GM12878 (cell line): ENCODE results near the gene SMPD2. TPM values are rescaled to one million over a fixed set of nuclear protein-coding genes. Genes with fewer than 3 reads are reported as not detected.

Experiments used
- ATAC-seq: fragments of 200-7000 bp; cut with Tn5 transposase; 3 replicates; pipeline ENCODE4 v1.9.1; 2020; ENCODE audit warnings: mild to moderate bottlenecking, moderate library complexity
- BruUV-seq: library from RNA; stranded (reverse); fragments of 400-500 nt; replicated peaks from 2 replicates; lab custom pipeline; 2021; lab: Mats Ljungman, UMichigan
- CTCF ChIA-PET: fragments of 300-600 bp; sonication (Branson Sonifier 250); formaldehyde crosslinking; extraction: SDS; loops from one replicate; lab custom pipeline; 2021; ENCODE audit warnings: inconsistent platforms; lab: Yijun Ruan, JAX
- POLR2A ChIA-PET: fragments of 350-600 bp; formaldehyde crosslinking; extraction: SDS; loops from one replicate; lab custom pipeline; 2021; ENCODE audit warnings: inconsistent platforms; lab: Charles Lee
- RAD21 ChIA-PET: fragments of 300-600 bp; sonication (Branson Sonifier 250); formaldehyde crosslinking; loops from one replicate; lab custom pipeline; 2023; ENCODE audit warnings: antibody characterized with exemption; ENCODE audit not compliant: unreplicated experiment; lab: Charles Lee
- SMC1A ChIA-PET: fragments of 300-600 bp; sonication (Branson Sonifier 250); formaldehyde crosslinking; loops from one replicate; lab custom pipeline; 2023; ENCODE audit not compliant: unreplicated experiment, uncharacterized antibody; lab: Charles Lee
- DNase-seq: peaks from one replicate; pipeline ENCODE4 v3.0.0-alpha.2; 2011; ENCODE audit warnings: low read depth, low spot score
- FAIRE-seq: peaks from 3 replicates; lab custom pipeline; 2011; peaks lifted over from hg19 to GRCh38; lab: Jason Lieb, UNC
- H2AFZ ChIP-seq: 2 replicates; pipeline ENCODE4 v1.6.0; 2011; ENCODE audit warnings: low read depth, low read length, control low read depth; ENCODE audit not compliant: control insufficient read depth
- H3K27ac ChIP-seq: 2 replicates; pipeline ENCODE4 v1.5.1; 2011; ENCODE audit warnings: control low read depth; ENCODE audit not compliant: control insufficient read depth, insufficient read depth
- H3K27me3 ChIP-seq, 2 experiments: replicated peaks in 1 of 2; 2 replicates each; pipeline versions ENCODE4 v1.6.0 to v1.6.1; 2011; ENCODE audit warnings: low read length in 1 of 2; ENCODE audit not compliant: control insufficient read depth in 2 of 2, insufficient read depth in 2 of 2
- H3K36me3 ChIP-seq, 2 experiments: 2 replicates each; pipeline ENCODE4 v1.5.1; 2011; ENCODE audit warnings: low read length in 1 of 2; ENCODE audit not compliant: control insufficient read depth in 2 of 2, insufficient read depth in 2 of 2
- H3K4me1 ChIP-seq: 2 replicates; pipeline ENCODE4 v1.6.1; 2011; ENCODE audit warnings: mild to moderate bottlenecking, low read length, moderate library complexity, mixed read lengths; ENCODE audit not compliant: control insufficient read depth, insufficient read depth
- H3K4me2 ChIP-seq: 2 replicates; pipeline ENCODE4 v1.6.0; 2011; ENCODE audit warnings: control low read depth; ENCODE audit not compliant: control insufficient read depth, insufficient read depth
- H3K4me3 ChIP-seq: fragments of 200-600 bp; sonication (generic); 2 replicates; pipeline ENCODE4 v1.5.1; 2016
- H3K79me2 ChIP-seq: 2 replicates; pipeline ENCODE4 v1.6.0; 2011; ENCODE audit warnings: low read length; ENCODE audit not compliant: control insufficient read depth, insufficient read depth
- H3K9ac ChIP-seq: 2 replicates; pipeline ENCODE4 v1.8.0; 2011; ENCODE audit warnings: low read length, control low read depth, mixed read lengths; ENCODE audit not compliant: control insufficient read depth, insufficient read depth
- H3K9me3 ChIP-seq: replicated peaks from 3 replicates; pipeline ENCODE4 v1.5.1; 2011; ENCODE audit warnings: mild to moderate bottlenecking, low read length; ENCODE audit not compliant: control insufficient read depth, insufficient read depth
- H4K20me1 ChIP-seq: 2 replicates; pipeline ENCODE4 v1.6.0; 2011; ENCODE audit not compliant: control insufficient read depth, insufficient read depth
- CHD2 ChIP-seq: IDR thresholded peaks from 2 replicates; pipeline ENCODE4 v1.6.1; 2011; ENCODE audit warnings: low read depth, low read length, improper control_type of control experiment, borderline replicate concordance
- CTCF ChIP-seq, 3 experiments: IDR thresholded peaks in 2 of 3; conservative IDR thresholded peaks in 1 of 3; 2 replicates each; pipeline ENCODE4 v1.5.1; 2011; ENCODE audit warnings: low read depth in 3 of 3, low read length in 3 of 3, mild to moderate bottlenecking in 3 of 3, control low read depth in 2 of 3, moderate library complexity in 2 of 3, inconsistent platforms in 1 of 3, mixed read lengths in 1 of 3; ENCODE audit not compliant: control insufficient read depth in 2 of 3, insufficient read depth in 1 of 3; ENCODE audit errors: extremely low read depth in 1 of 3
- ETV6 ChIP-seq, 2 experiments: fragments of 450-650 bp in 1 of 2; IDR thresholded peaks in 1 of 2; conservative IDR thresholded peaks in 1 of 2; 2 replicates each; pipeline ENCODE4 v1.6.1; 2014; ENCODE audit warnings: antibody characterized with exemption in 1 of 2, borderline replicate concordance in 1 of 2, low read depth in 1 of 2, mild to moderate bottlenecking in 1 of 2, moderate library complexity in 1 of 2
- IKZF2 ChIP-seq, 2 experiments: fragments of 450-650 bp; IDR thresholded peaks; 2 replicates each; pipeline ENCODE4 v1.6.1; 2017; ENCODE audit warnings: mild to moderate bottlenecking in 2 of 2, moderate library complexity in 2 of 2
- LARP7 ChIP-seq: fragments of 450-650 bp; IDR thresholded peaks from 2 replicates; pipeline ENCODE4 v1.6.1; 2017; ENCODE audit warnings: mild to moderate bottlenecking
- NFYB ChIP-seq: IDR thresholded peaks from 2 replicates; pipeline ENCODE4 v1.6.1; 2011; ENCODE audit warnings: low read depth, mild to moderate bottlenecking, low read length, improper control_type of control experiment, moderate library complexity; ENCODE audit not compliant: insufficient read depth
- NKRF ChIP-seq: fragments of 450-650 bp; conservative IDR thresholded peaks from 2 replicates; pipeline ENCODE4 v1.6.1; 2017; ENCODE audit warnings: mild to moderate bottlenecking, moderate library complexity
- PBX3 ChIP-seq: IDR thresholded peaks from 2 replicates; pipeline ENCODE4 v1.6.1; 2011; ENCODE audit warnings: mild to moderate bottlenecking, low read depth, low read length, moderate library complexity; ENCODE audit not compliant: insufficient replicate concordance
- POLR2A ChIP-seq: IDR thresholded peaks from 2 replicates; pipeline ENCODE4 v1.6.1; 2011; ENCODE audit warnings: low read depth, mild to moderate bottlenecking, low read length
- RUNX3 ChIP-seq: IDR thresholded peaks from 2 replicates; pipeline ENCODE4 v1.6.1; 2012; ENCODE audit warnings: low read length, inconsistent platforms
- SIN3A ChIP-seq: IDR thresholded peaks from 2 replicates; pipeline ENCODE4 v1.6.1; 2012; ENCODE audit warnings: low read depth, low read length, improper control_type of control experiment
- TBL1XR1 ChIP-seq: IDR thresholded peaks from 2 replicates; pipeline ENCODE4 v1.6.1; 2012; ENCODE audit warnings: low read depth, low read length, improper control_type of control experiment
- TCF12 ChIP-seq: IDR thresholded peaks from 2 replicates; pipeline ENCODE4 v1.6.1; 2011; ENCODE audit warnings: low read depth, mild to moderate bottlenecking, low read length
- TCF7 ChIP-seq: IDR thresholded peaks from 2 replicates; pipeline ENCODE4 v1.6.1; 2014; ENCODE audit warnings: antibody characterized with exemption, borderline replicate concordance
- ZBTB33 ChIP-seq: fragments of 450-650 bp; IDR thresholded peaks from 2 replicates; pipeline ENCODE4 v1.6.1; 2017; ENCODE audit warnings: mild to moderate bottlenecking
- WGBS: methylation state at CpG from one replicate; pipeline ENCODE4 v1.1.6; 2016; ENCODE audit warnings: low lambda C conversion rate; ENCODE audit not compliant: insufficient replicate concordance, insufficient coverage; ENCODE audit errors: missing lambda C conversion rate; 5-methylcytosine and 5-hydroxymethylcytosine counted together
- in situ Hi-C: fragments of 300-500 bp; cut with MboI; formaldehyde crosslinking; loops from 9 replicates; pipeline ENCODE4 v1.14.3; 2018; ENCODE audit warnings: mixed read lengths
- intact Hi-C: fragments of 100-400 bp; cut with micrococcal nuclease; formaldehyde crosslinking; loops from one replicate; pipeline ENCODE4 v1.14.2; 2022; ENCODE audit not compliant: unreplicated experiment
- polyA plus RNA-seq, 11 experiments: library from polyadenylated mRNA; depleted of rRNA in 4 of 11; unstranded in 6 of 11; stranded (reverse) in 5 of 11; fragments of >200 nt; fragmentation: Nextera tagmentation in 4 of 11; fragmentation: Illumina TruSeq in 1 of 11; extraction: Ambion mirVana in 4 of 11; extraction: Trizol in 1 of 11; gene quantifications; 1 replicate in 1 of 11; 2 replicates in 10 of 11; pipeline versions ENCODE4 v1.2.1 to v1.2.3, GENCODE V29; 2011 to 2016; ENCODE audit warnings: inconsistent platforms in 2 of 11, missing spikeins in 2 of 11, low read depth in 1 of 11
- total RNA-seq, 4 experiments: library from RNA; depleted of rRNA in 3 of 4; stranded (reverse); fragments of >200 nt in 3 of 4; fragmentation: Illumina TruSeq in 1 of 4; extraction: Trizol in 1 of 4; gene quantifications; 2 replicates each; pipeline versions ENCODE4 v1.2.1 to v1.2.3, GENCODE V29; 2013 to 2021

The SMPD2 gene
- total and polyA plus RNA-seq, 10 of the 15 experiments (the other 5 are each of a cell fraction or from before 2014, with no cell fraction given), result 0.06 to 15.4 (median 9.7) TPM

- peak overlapping the region; percentile 97 for H3K4me2 ChIP-seq
- peak; percentile 80 for FAIRE-seq
- H3K4me1 ChIP-seq, result peaks cover 12% of the 10 kb centered on the region
- in situ Hi-C loops (no loop called here), intact Hi-C loops (no loop called here)
- SMC1A ChIA-PET, result interaction anchor here (1.0 to 4.7 kb wide), 12 partner anchors 9 to 359 kb away, joined by 3 to 34 read pairs (median 6); partner anchors contain the start of gene MICAL1
- BruUV-seq, result TSS peak; percentile 54
- H3K27ac ChIP-seq, result peak overlapping the region; percentile 81
- H4K20me1 ChIP-seq, result no peaks in the 10 kb centered on the region
- peaks cover 10 to 19% of the 10 kb centered on the region in 2 experiments for H3K36me3 ChIP-seq
- peaks cover 7% of the 10 kb centered on the region for H3K79me2 ChIP-seq
- peak overlapping the region; percentile 87 for H3K4me3 ChIP-seq
- H2AFZ ChIP-seq, result peak overlapping the region; percentile 90
- no peak for DNase-seq
- WGBS, result under 1% methylated on average over 31 of the region's 31 CpGs
- no peaks in the 10 kb centered on the region for H3K9me3 ChIP-seq
- peak; percentile 59 for ATAC-seq
- POLR2A ChIA-PET, result interaction anchor here (0.6 to 5.5 kb wide), 14 partner anchors 9 to 882 kb away, joined by 3 to 74 read pairs (median 4); partner anchors contain the start of genes AK9, CD164, CDC40 and FIG4
- peak overlapping the region; percentile 90 for H3K9ac ChIP-seq
- no peaks in the 10 kb centered on the region for H3K27me3 ChIP-seq
- CTCF ChIA-PET, result interaction anchor here (0.8 to 4.8 kb wide), 10 partner anchors 9 to 598 kb away, joined by 3 to 30 read pairs (median 9); partner anchors contain the start of genes CD164, MICAL1, SESN1 and ZBTB24
- RAD21 ChIA-PET, result interaction anchor here (0.6 to 4.4 kb wide), 15 partner anchors 11 to 282 kb away, joined by 3 to 34 read pairs (median 4); partner anchors contain the start of genes CD164, MICAL1 and ZBTB24
- TF ChIP-seq ETV6 (conservative IDR thresholded peaks at IDR 0.05 in 1 of 2, IDR thresholded peaks at IDR 0.05 in 1 of 2; ENCODE audit: borderline replicate concordance in 1 of 2, low read depth in 1 of 2) (no peak), POLR2A (0 out of 2 replicates have a peak, but pooled peaks have one; percentile 17), PBX3 (no peak), CHD2 (no peak), SIN3A (0 out of 2 replicates have a peak, but pooled peaks have one; percentile 8), TBL1XR1 (no peak), RUNX3 (peak; percentile 52), TCF7 (no peak), IKZF2 (IDR thresholded peaks at IDR 0.05) (peak; percentile 34 to 61; a peak in 3 of 4 replicates), TCF12 (0 out of 2 replicates have a peak, but pooled peaks have one; percentile 2), NKRF (0 out of 2 replicates have a peak, but pooled peaks have one; percentile 10), ZBTB33 (no peak), CTCF (IDR thresholded peaks at IDR 0.05 in 2 of 3, conservative IDR thresholded peaks at IDR 0.05 in 1 of 3; ENCODE audit: control insufficient read depth in 2 of 3, extremely low read depth in 1 of 3, insufficient read depth in 1 of 3, low read depth in 3 of 3, low read length in 3 of 3) (peak; percentile 12 to 38 (median 31); a peak in 3 of 6 replicates), NFYB (no peak), LARP7 (0 out of 2 replicates have a peak, but pooled peaks have one; percentile 11)
Observed at GRCh38 chr6:109441069-109441816, 719 bp downstream of the SMPD2 start.
